Measurements from ENCODE around the gene RASSF4. TPM values are rescaled to one million over a fixed set of nuclear protein-coding genes. Genes with fewer than 3 reads are reported as not detected.
"Not testable (repeated sequence)": the region's sequence is repeated elsewhere in the genome, so short reads cannot be mapped to it uniquely, and the experiment has no call there.

The RASSF4 gene
- total and polyA plus RNA-seq, 9 of the 15 experiments (the other 6 are each of a cell fraction or from before 2014, with no cell fraction given): 0.01 to 0.62 (median 0.11) TPM; not detected in 3

DNA sequence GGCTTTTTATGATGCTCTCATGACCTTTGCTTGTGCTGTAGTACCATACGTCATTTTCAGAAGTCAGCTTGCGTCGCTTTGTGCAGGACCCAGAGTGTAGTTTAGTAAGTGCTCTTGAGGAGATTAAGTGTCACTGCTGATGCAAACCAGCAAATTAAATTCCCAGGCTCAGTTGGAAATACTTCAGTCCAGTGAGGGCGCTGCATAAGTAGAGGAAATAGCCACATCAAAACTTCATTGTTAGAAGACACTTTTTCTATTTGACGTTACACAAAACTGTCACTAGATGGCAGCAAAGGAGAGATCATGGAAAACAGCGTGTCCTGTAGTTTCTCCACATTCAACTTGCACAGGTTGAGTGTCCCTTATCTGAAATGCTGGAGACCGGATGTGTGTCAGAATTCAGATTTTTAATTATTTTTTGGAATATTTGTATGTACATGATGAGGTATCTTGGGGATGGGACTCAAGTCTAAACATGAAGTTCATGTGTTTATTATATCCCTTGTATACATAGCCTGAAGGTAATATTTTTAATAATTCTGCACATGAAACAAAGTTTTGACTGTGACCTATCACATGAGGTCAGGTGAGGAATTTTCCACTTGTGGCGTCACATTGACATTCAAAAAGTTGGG lies 49.0 kb downstream of the RASSF4 start (continued):
- TF ChIP-seq ATF3 (IDR thresholded peaks at IDR 0.05) (peak; percentile 49; the same call in 1 of the 2 replicates), ATF3 (CRISPR knock-in tag; conservative IDR thresholded peaks at IDR 0.05) (no peak), RCOR1 (IDR thresholded peaks at IDR 0.05; ENCODE audit: borderline replicate concordance in 1 of 2, low read depth in 2 of 2, low read length in 2 of 2) (peak in 1 of 2 experiments; percentile 66; a peak in 2 of 4 replicates), MYC (IDR thresholded peaks at IDR 0.05; ENCODE audit: low read depth, low read length) (peak; percentile 52; the same call in 1 of the 2 replicates), MYC (CRISPR knock-in tag; IDR thresholded peaks at IDR 0.05; ENCODE audit: borderline replicate concordance, low read depth) (no peak)

DNA sequence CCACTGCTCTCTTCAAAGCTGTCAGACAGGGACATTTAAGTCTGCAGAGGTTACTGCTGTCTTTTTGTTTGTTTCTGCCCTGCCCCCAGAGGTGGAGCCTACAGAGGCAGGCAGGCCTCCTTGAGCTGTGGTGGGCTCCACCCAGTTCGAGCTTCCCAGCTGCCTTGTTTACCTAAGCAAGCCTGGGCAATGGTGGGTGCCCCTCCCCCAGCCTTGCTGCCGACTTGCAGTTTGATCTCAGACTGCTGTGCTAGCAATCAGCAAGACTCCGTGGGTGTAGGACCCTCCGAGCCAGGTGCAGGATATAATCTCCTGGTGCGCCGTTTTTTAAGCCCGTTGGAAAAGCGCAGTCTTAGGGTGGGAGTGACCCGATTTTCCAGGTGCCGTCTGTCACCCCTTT lies 55.0 kb downstream of the RASSF4 start:
- H2AFZ ChIP-seq (ENCODE audit: low read depth, low read length); H3K4me2 ChIP-seq (ENCODE audit: insufficient read depth, low read length); CTCF ChIA-PET (ENCODE audit: low intra/inter-chr PET ratio); H3K9me3 ChIP-seq (replicated peaks; ENCODE audit: control insufficient read depth, insufficient read depth, low read depth, low read length); BruUV-seq (replicated peaks); in situ Hi-C loops (cut with MboI); H3K79me2 ChIP-seq (ENCODE audit: control insufficient read depth, insufficient read depth, low read length); ATAC-seq; H3K27ac ChIP-seq (ENCODE audit: extremely low read depth, low read depth, low read length); DNase-seq (ENCODE audit: extremely low read depth in 1 of 4, low spot score in 3 of 4); H3K27me3 ChIP-seq (ENCODE audit: control insufficient read depth in 2 of 2, insufficient read depth in 2 of 2, low read length in 2 of 2); H3K9ac ChIP-seq (ENCODE audit: insufficient read depth in 1 of 2, low read depth in 2 of 2, low read length in 2 of 2); FAIRE-seq; intact Hi-C loops (cut with micrococcal nuclease); H3K4me1 ChIP-seq (replicated peaks in 1 of 2; ENCODE audit: control insufficient read depth in 2 of 2, insufficient read depth in 2 of 2, low read length in 2 of 2); POLR2A ChIA-PET; H3K9me1 ChIP-seq (ENCODE audit: control insufficient read depth, insufficient read depth, low read length); H3K36me3 ChIP-seq (ENCODE audit: control insufficient read depth, insufficient read depth, low read length); H3K4me3 ChIP-seq; H4K20me1 ChIP-seq (replicated peaks; ENCODE audit: control insufficient read depth, insufficient read depth, low read length): not testable (repeated sequence)
- whole genome bisulfite sequencing (ENCODE audit: insufficient coverage, low coverage, missing lambda C conversion rate): 11% methylated on average over 9 of the region's 10 CpGs
